AG09309 (cell line): ENCODE data around the gene FAM209B.

Source experiments
- DNase-seq: peaks from one replicate; pipeline ENCODE4 v3.0.0-alpha.2; 2010; ENCODE audit warnings: low read depth
- H3K4me3 ChIP-seq: 2 replicates; pipeline ENCODE4 v1.5.1; 2011; ENCODE audit warnings: mild to moderate bottlenecking, low read depth, low read length, moderate library complexity; ENCODE audit not compliant: control insufficient read depth
- TF ChIP-seq, protein P1 (sequence below): IDR thresholded peaks from 2 replicates; pipeline ENCODE4 v1.5.1; 2011; ENCODE audit warnings: mild to moderate bottlenecking, low read depth, low read length, inconsistent platforms; ENCODE audit not compliant: insufficient read depth, control insufficient read depth; ENCODE audit errors: missing control alignments

The FAM209B gene

GRCh38 chr20:56506103-56506502 lies 26.9 kb upstream of the FAM209B start:
- TF ChIP-seq, protein P1, sequence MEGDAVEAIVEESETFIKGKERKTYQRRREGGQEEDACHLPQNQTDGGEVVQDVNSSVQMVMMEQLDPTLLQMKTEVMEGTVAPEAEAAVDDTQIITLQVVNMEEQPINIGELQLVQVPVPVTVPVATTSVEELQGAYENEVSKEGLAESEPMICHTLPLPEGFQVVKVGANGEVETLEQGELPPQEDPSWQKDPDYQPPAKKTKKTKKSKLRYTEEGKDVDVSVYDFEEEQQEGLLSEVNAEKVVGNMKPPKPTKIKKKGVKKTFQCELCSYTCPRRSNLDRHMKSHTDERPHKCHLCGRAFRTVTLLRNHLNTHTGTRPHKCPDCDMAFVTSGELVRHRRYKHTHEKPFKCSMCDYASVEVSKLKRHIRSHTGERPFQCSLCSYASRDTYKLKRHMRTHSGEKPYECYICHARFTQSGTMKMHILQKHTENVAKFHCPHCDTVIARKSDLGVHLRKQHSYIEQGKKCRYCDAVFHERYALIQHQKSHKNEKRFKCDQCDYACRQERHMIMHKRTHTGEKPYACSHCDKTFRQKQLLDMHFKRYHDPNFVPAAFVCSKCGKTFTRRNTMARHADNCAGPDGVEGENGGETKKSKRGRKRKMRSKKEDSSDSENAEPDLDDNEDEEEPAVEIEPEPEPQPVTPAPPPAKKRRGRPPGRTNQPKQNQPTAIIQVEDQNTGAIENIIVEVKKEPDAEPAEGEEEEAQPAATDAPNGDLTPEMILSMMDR = no peak
- no peak for DNase-seq
- no peak overlapping the region for H3K4me3 ChIP-seq

GRCh38 chr20:56511926-56512325 lies 21.1 kb upstream of the FAM209B start:
- DNase-seq = no peak
- TF ChIP-seq, protein P1 = no peak
- no peak overlapping the region for H3K4me3 ChIP-seq

GRCh38 chr20:56513161-56514150 lies 19.6 kb upstream of the FAM209B start:
- no peak overlapping the region for H3K4me3 ChIP-seq
- TF ChIP-seq, protein P1 = no peak
- DNase-seq = no peak

- no peak overlapping the region for H3K4me3 ChIP-seq
- DNase-seq = no peak
- TF ChIP-seq, protein P1 = no peak
These were observed 16.4 kb upstream of the FAM209B start for GRCh38 chr20:56516631-56517030.

- no peak overlapping the region for H3K4me3 ChIP-seq
- TF ChIP-seq, protein P1 = no peak
- DNase-seq = no peak
These were observed 15.8 kb upstream of the FAM209B start for GRCh38 chr20:56517211-56517610.

- DNase-seq = no peak
- TF ChIP-seq, protein P1 = no peak
- H3K4me3 ChIP-seq = no peak overlapping the region
These were observed 15.4 kb upstream of the FAM209B start for GRCh38 chr20:56517641-56518040.
